Measurements from ENCODE around the gene JMJD1C.

DNA sequence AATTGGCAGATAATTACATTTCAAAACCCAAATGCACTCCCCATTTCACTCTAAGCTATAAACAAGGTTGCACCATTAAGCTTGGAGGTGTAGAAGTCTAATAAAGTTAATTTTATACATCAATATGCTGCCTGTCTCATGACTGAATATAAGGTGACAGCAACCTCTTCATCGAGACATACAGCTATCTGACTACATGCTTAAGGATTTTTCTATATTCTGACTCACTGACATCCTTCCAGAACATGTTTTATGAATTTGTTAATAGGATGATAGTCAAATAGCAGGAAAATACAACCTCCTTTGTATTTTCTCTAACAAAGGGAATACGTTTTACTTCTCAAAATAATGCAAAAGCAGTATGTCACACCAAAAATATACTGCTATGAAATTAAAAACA is 256.1 kb downstream of the JMJD1C start:
- TF ChIP-seq POLR2A (IDR thresholded peaks at IDR 0.05; ENCODE audit: low read length), result no peak
- no peak for TF ChIP-seq GATA1 (IDR thresholded peaks at IDR 0.05; ENCODE audit: low read depth, low read length)
